Measurements from ENCODE around the gene MNAT1. TPM values are rescaled to one million over a fixed set of nuclear protein-coding genes. Genes with fewer than 3 reads are reported as not detected.
"Not testable (repeated sequence)": the region's sequence is repeated elsewhere in the genome, so short reads cannot be mapped to it uniquely, and the experiment has no call there.

MNAT1 gene
- polyA plus RNA-seq, 3 donors = 4.1 to 5.8 (median 4.5) TPM

GRCh38 chr14:60775296-60775695 is 40.7 kb downstream of the MNAT1 start:
- no peak for DNase-seq
- intact Hi-C loops (cut with micrococcal nuclease) = no loop called here

GRCh38 chr14:60777856-60778578 is 43.5 kb downstream of the MNAT1 start:
- Mint-ChIP-seq H3K27ac (no peak overlapping the region), H3K36me3 (no peaks in the 10 kb centered on the region), H3K4me3 (no peak overlapping the region), H3K27me3 (ENCODE audit: low read depth in 3 of 3) (no peaks in the 10 kb centered on the region), H3K4me1 (no peaks in the 10 kb centered on the region), H3K9me3 (peaks cover 0 to 3% (median 0%) of the 10 kb centered on the region in 7 donors)
- Histone ChIP-seq H4K20me1 (ENCODE audit: insufficient read depth, low read length) (no peaks in the 10 kb centered on the region), H2AFZ (ENCODE audit: insufficient read depth, low read depth, low read length, poor library complexity, severe bottlenecking) (no peak overlapping the region), H3K4me3 (replicated peaks in 1 of 3; ENCODE audit: low read depth in 2 of 3, low read length in 3 of 3) (no peak overlapping the region), H3K79me2 (ENCODE audit: insufficient read depth, low read length) (no peaks in the 10 kb centered on the region), H3K9ac (ENCODE audit: insufficient read depth, low read length, poor library complexity, severe bottlenecking) (no peak overlapping the region), H3K4me2 (replicated peaks; ENCODE audit: extremely low read depth, low read length, poor library complexity, severe bottlenecking) (no peak overlapping the region), H3K36me3 (replicated peaks in 1 of 2; ENCODE audit: control insufficient read depth in 1 of 2, insufficient read depth in 2 of 2, low read length in 2 of 2) (no peaks in the 10 kb centered on the region), H3K27me3 (ENCODE audit: control insufficient read depth in 2 of 2, insufficient read depth in 2 of 2, low read length in 2 of 2) (no peaks in the 10 kb centered on the region), H3K27ac (ENCODE audit: low read depth in 1 of 2, low read length in 2 of 2) (no peak overlapping the region), H3K4me1 (ENCODE audit: control insufficient read depth in 1 of 2, insufficient read depth in 2 of 2, low read length in 2 of 2) (no peaks in the 10 kb centered on the region), H3K9me3 (replicated peaks in 1 of 2; ENCODE audit: control insufficient read depth in 1 of 2, insufficient read depth in 1 of 2, low read length in 2 of 2) (no peaks in the 10 kb centered on the region)
- intact Hi-C loops (cut with micrococcal nuclease) = no loop called here
- DNase-seq = no peak
- no peak for TF ChIP-seq CTCF (IDR thresholded peaks at IDR 0.05)

More at GRCh38 chr14:60775296-60775695, 40.7 kb downstream of the MNAT1 start:
- H3K79me2 ChIP-seq (ENCODE audit: insufficient read depth, low read length) = peaks cover 3% of the 10 kb centered on the region
- H3K9ac ChIP-seq (ENCODE audit: insufficient read depth, low read length, poor library complexity, severe bottlenecking) = no peak overlapping the region
- H3K4me2 ChIP-seq (replicated peaks; ENCODE audit: extremely low read depth, low read length, poor library complexity, severe bottlenecking) = no peak overlapping the region
- H4K20me1 ChIP-seq (ENCODE audit: insufficient read depth, low read length) = no peaks in the 10 kb centered on the region
- no peak overlapping the region for H3K27ac Mint-ChIP-seq
- no peaks in the 10 kb centered on the region for H3K27me3 ChIP-seq (ENCODE audit: control insufficient read depth in 2 of 2, insufficient read depth in 2 of 2, low read length in 2 of 2)
- no peaks in the 10 kb centered on the region for H3K36me3 Mint-ChIP-seq
- peaks cover 0 to 3% (median 0%) of the 10 kb centered on the region in 7 donors for H3K9me3 Mint-ChIP-seq
- H3K27ac ChIP-seq (ENCODE audit: low read depth in 1 of 2, low read length in 2 of 2) = no peak overlapping the region
- H3K4me1 ChIP-seq (ENCODE audit: control insufficient read depth in 1 of 2, insufficient read depth in 2 of 2, low read length in 2 of 2) = no peaks in the 10 kb centered on the region
- H3K36me3 ChIP-seq (replicated peaks in 1 of 2; ENCODE audit: control insufficient read depth in 1 of 2, insufficient read depth in 2 of 2, low read length in 2 of 2) = no peaks in the 10 kb centered on the region
- no peaks in the 10 kb centered on the region for H3K9me3 ChIP-seq (replicated peaks in 1 of 2; ENCODE audit: control insufficient read depth in 1 of 2, insufficient read depth in 1 of 2, low read length in 2 of 2)
- peaks cover 0 to 2% (median 0%) of the 10 kb centered on the region in 3 donors for H3K27me3 Mint-ChIP-seq (ENCODE audit: low read depth in 3 of 3)
- no peak overlapping the region for H2AFZ ChIP-seq (ENCODE audit: insufficient read depth, low read depth, low read length, poor library complexity, severe bottlenecking)
- peaks cover 7% of the 10 kb centered on the region for H3K4me1 Mint-ChIP-seq
- no peak overlapping the region for H3K4me3 Mint-ChIP-seq
- no peak for TF ChIP-seq CTCF (IDR thresholded peaks at IDR 0.05)
- no peak overlapping the region for H3K4me3 ChIP-seq (replicated peaks in 1 of 3; ENCODE audit: low read depth in 2 of 3, low read length in 3 of 3)

GRCh38 chr14:60779745-60780514 is 45.4 kb downstream of the MNAT1 start:
- H3K4me1 Mint-ChIP-seq; H3K4me2 ChIP-seq (replicated peaks; ENCODE audit: extremely low read depth, low read length, poor library complexity, severe bottlenecking); H3K27ac Mint-ChIP-seq; DNase-seq; H3K36me3 ChIP-seq (replicated peaks in 1 of 2; ENCODE audit: control insufficient read depth in 1 of 2, insufficient read depth in 2 of 2, low read length in 2 of 2); H3K27ac ChIP-seq (ENCODE audit: low read depth in 1 of 2, low read length in 2 of 2); H4K20me1 ChIP-seq (ENCODE audit: insufficient read depth, low read length); H3K4me1 ChIP-seq (ENCODE audit: control insufficient read depth in 1 of 2, insufficient read depth in 2 of 2, low read length in 2 of 2); H2AFZ ChIP-seq (ENCODE audit: insufficient read depth, low read depth, low read length, poor library complexity, severe bottlenecking); H3K36me3 Mint-ChIP-seq; H3K4me3 ChIP-seq (replicated peaks in 1 of 3; ENCODE audit: low read depth in 2 of 3, low read length in 3 of 3); H3K79me2 ChIP-seq (ENCODE audit: insufficient read depth, low read length); H3K9ac ChIP-seq (ENCODE audit: insufficient read depth, low read length, poor library complexity, severe bottlenecking); H3K27me3 Mint-ChIP-seq (ENCODE audit: low read depth in 3 of 3); intact Hi-C loops (cut with micrococcal nuclease); H3K9me3 ChIP-seq (replicated peaks in 1 of 2; ENCODE audit: control insufficient read depth in 1 of 2, insufficient read depth in 1 of 2, low read length in 2 of 2); H3K4me3 Mint-ChIP-seq; H3K9me3 Mint-ChIP-seq; H3K27me3 ChIP-seq (ENCODE audit: control insufficient read depth in 2 of 2, insufficient read depth in 2 of 2, low read length in 2 of 2): not testable (repeated sequence)
- 96% methylated on average over 16 of the region's 18 CpGs for WGBS (ENCODE audit: insufficient coverage)

Data from CD14-positive monocyte (primary cell).